ENCODE data around the gene RNF123.

Gene RNF123

GRCh38 chr3:49689046-49689907 is at the start of gene RNF123, which contains the start of gene MST1:
Gene RNF123, plus strand, starts transcription at chr3:49689557. Its CDS starts 1,609 bp downstream, at chr3:49691166.
Gene MST1, minus strand, starts transcription at chr3:49689474. Its CDS starts 783 bp downstream, at chr3:49688691.
- peak; percentile 84 to 89 (median 86) for DNase-seq (ENCODE audit: low read depth in 3 of 3)

GRCh38 chr3:49641292-49641691 is 48.1 kb upstream of the RNF123 start:
- DNase-seq (ENCODE audit: low read depth in 3 of 3) = no peak

GRCh38 chr3:49641921-49642707 is 47.2 kb upstream of the RNF123 start:
- DNase-seq (ENCODE audit: low read depth in 3 of 3) = no peak

GRCh38 chr3:49642708-49643145 is 46.6 kb upstream of the RNF123 start:
- DNase-seq (ENCODE audit: low read depth in 3 of 3) = no peak

- DNase-seq (ENCODE audit: low read depth in 3 of 3) = no peak
Observed at GRCh38 chr3:49644684-49645083, 44.7 kb upstream of the RNF123 start.

GRCh38 chr3:49646236-49646635 is 43.1 kb upstream of the RNF123 start:
- no peak for DNase-seq (ENCODE audit: low read depth in 3 of 3)

GRCh38 chr3:49647741-49648140 is 41.6 kb upstream of the RNF123 start:
- DNase-seq (ENCODE audit: low read depth in 3 of 3) = no peak

- DNase-seq (ENCODE audit: low read depth in 3 of 3) = no peak
Observed at GRCh38 chr3:49648354-49649019, 40.9 kb upstream of the RNF123 start.

GRCh38 chr3:49649576-49649975 is 39.8 kb upstream of the RNF123 start:
- DNase-seq (ENCODE audit: low read depth in 3 of 3) = no peak

GRCh38 chr3:49650177-49650576 is 39.2 kb upstream of the RNF123 start:
- DNase-seq (ENCODE audit: low read depth in 3 of 3) = no peak

GRCh38 chr3:49650637-49651036 is 38.7 kb upstream of the RNF123 start:
- DNase-seq (ENCODE audit: low read depth in 3 of 3) = no peak

- DNase-seq (ENCODE audit: low read depth in 3 of 3) = no peak
Observed at GRCh38 chr3:49652218-49652902, 37.0 kb upstream of the RNF123 start.

- DNase-seq (ENCODE audit: low read depth in 3 of 3) = no peak
Observed at GRCh38 chr3:49652903-49653415, 36.4 kb upstream of the RNF123 start.

- DNase-seq (ENCODE audit: low read depth in 3 of 3) = no peak
Observed at GRCh38 chr3:49653621-49654020, 35.7 kb upstream of the RNF123 start.

- DNase-seq (ENCODE audit: low read depth in 3 of 3) = no peak
Observed at GRCh38 chr3:49654176-49654825, 35.1 kb upstream of the RNF123 start.

GRCh38 chr3:49654955-49655556 is 34.3 kb upstream of the RNF123 start:
- DNase-seq (ENCODE audit: low read depth in 3 of 3) = no peak

- no peak for DNase-seq (ENCODE audit: low read depth in 3 of 3)
Observed at GRCh38 chr3:49655731-49656285, 33.5 kb upstream of the RNF123 start.

GRCh38 chr3:49656541-49657112 is 32.7 kb upstream of the RNF123 start:
- DNase-seq (ENCODE audit: low read depth in 3 of 3) = no peak

- DNase-seq (ENCODE audit: low read depth in 3 of 3) = no peak
Observed at GRCh38 chr3:49657208-49657915, 32.0 kb upstream of the RNF123 start.
